Retina (tissue), 1 donor: ENCODE measurements around the gene SIDT1.

Source experiments
- DNase-seq: peaks from one replicate; pipeline ENCODE4 v3.0.0-alpha.2; 2016

The SIDT1 gene

GRCh38 chr3:113546414-113546893 lies 14.1 kb downstream of the SIDT1 start:
- DNase-seq = no peak

- no peak for DNase-seq
These were observed 16.1 kb downstream of the SIDT1 start for GRCh38 chr3:113548501-113548900.

- no peak for DNase-seq
These were observed 19.5 kb downstream of the SIDT1 start for GRCh38 chr3:113551820-113552219.

- DNase-seq = no peak
These were observed 20.5 kb downstream of the SIDT1 start for GRCh38 chr3:113552851-113553250.

- no peak for DNase-seq
These were observed 22.8 kb downstream of the SIDT1 start for GRCh38 chr3:113555138-113555537.

- DNase-seq = no peak
These were observed 24.1 kb downstream of the SIDT1 start for GRCh38 chr3:113556316-113556945.

- no peak for DNase-seq
These were observed 24.6 kb downstream of the SIDT1 start for GRCh38 chr3:113556946-113557335.

GRCh38 chr3:113557374-113557773 lies 25.0 kb downstream of the SIDT1 start:
- no peak for DNase-seq

GRCh38 chr3:113559009-113559408 lies 26.7 kb downstream of the SIDT1 start:
- DNase-seq = no peak

GRCh38 chr3:113560271-113560670 lies 27.9 kb downstream of the SIDT1 start:
- DNase-seq = no peak

GRCh38 chr3:113560831-113561623 lies 28.7 kb downstream of the SIDT1 start:
- DNase-seq = no peak

- DNase-seq = no peak
These were observed 33.2 kb downstream of the SIDT1 start for GRCh38 chr3:113565555-113565954.

GRCh38 chr3:113570158-113570557 lies 37.8 kb downstream of the SIDT1 start:
- no peak for DNase-seq

- no peak for DNase-seq
These were observed 39.0 kb downstream of the SIDT1 start for GRCh38 chr3:113571360-113571759.

- DNase-seq = no peak
These were observed 41.4 kb downstream of the SIDT1 start for GRCh38 chr3:113573728-113574127.

- peak; percentile 6 for DNase-seq
These were observed 41.9 kb downstream of the SIDT1 start for GRCh38 chr3:113574213-113574612.

- DNase-seq = peak; percentile 57
These were observed 42.9 kb downstream of the SIDT1 start for GRCh38 chr3:113575206-113575605.

- DNase-seq = no peak
These were observed 52.9 kb downstream of the SIDT1 start for GRCh38 chr3:113585228-113585627.

- DNase-seq = no peak
These were observed 53.4 kb downstream of the SIDT1 start for GRCh38 chr3:113585720-113586119.

- DNase-seq = no peak
These were observed 56.5 kb downstream of the SIDT1 start for GRCh38 chr3:113588806-113589205.

- DNase-seq = no peak
These were observed 57.6 kb downstream of the SIDT1 start for GRCh38 chr3:113589971-113590370.

GRCh38 chr3:113590983-113591382 lies 58.6 kb downstream of the SIDT1 start:
- no peak for DNase-seq

- no peak for DNase-seq
These were observed 61.7 kb downstream of the SIDT1 start for GRCh38 chr3:113594066-113594465.

- DNase-seq = no peak
These were observed 65.4 kb downstream of the SIDT1 start for GRCh38 chr3:113597596-113598354.
